Superior temporal gyrus (tissue), 1 donor: ENCODE results near the gene SPACA7.

Experiments
- DNase-seq: peaks from one replicate; pipeline ENCODE4 v3.0.0-alpha.2; 2016; ENCODE audit errors: extremely low spot score

Gene SPACA7

DNA sequence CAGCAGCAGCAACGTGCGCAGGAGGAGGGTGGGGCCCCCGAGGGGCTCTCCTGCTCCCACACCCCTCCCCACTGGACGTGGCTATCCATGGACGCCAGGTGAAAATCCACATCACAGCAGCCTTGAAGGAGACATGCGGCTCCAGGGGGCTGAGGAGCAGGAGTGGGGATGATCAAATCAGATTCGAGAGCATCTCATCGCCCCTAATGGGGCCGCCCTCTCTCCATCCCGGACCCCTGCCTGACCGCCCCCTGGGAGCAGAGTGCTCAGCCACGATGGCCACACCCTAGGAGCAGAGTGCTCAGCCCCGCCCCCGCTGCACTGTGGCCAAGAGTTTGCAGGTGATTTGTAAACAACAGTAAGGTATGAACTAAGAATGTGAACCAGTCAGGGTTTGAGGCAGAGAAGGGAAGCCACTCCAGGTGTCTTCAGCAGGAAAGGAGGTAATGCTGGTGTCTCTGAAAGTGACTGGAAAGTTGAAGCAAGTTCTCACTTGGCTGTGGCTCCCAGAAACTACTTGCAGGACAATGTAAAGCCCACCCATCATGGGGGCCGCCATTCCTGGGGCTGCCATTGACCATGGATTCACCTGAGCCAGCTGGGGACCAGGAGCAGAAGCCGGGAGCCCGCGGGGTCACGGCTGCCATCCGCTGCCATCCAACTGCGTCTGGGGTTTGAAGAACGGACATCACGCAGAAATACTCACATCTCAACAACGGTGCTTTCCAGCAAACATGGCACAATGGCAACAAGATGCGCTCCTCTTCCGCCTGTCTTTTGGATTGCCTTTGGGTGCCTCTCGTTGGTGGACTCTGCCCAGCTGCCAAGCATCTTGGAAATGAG is 71.8 kb downstream of the SPACA7 start:
- no peak for DNase-seq

DNA sequence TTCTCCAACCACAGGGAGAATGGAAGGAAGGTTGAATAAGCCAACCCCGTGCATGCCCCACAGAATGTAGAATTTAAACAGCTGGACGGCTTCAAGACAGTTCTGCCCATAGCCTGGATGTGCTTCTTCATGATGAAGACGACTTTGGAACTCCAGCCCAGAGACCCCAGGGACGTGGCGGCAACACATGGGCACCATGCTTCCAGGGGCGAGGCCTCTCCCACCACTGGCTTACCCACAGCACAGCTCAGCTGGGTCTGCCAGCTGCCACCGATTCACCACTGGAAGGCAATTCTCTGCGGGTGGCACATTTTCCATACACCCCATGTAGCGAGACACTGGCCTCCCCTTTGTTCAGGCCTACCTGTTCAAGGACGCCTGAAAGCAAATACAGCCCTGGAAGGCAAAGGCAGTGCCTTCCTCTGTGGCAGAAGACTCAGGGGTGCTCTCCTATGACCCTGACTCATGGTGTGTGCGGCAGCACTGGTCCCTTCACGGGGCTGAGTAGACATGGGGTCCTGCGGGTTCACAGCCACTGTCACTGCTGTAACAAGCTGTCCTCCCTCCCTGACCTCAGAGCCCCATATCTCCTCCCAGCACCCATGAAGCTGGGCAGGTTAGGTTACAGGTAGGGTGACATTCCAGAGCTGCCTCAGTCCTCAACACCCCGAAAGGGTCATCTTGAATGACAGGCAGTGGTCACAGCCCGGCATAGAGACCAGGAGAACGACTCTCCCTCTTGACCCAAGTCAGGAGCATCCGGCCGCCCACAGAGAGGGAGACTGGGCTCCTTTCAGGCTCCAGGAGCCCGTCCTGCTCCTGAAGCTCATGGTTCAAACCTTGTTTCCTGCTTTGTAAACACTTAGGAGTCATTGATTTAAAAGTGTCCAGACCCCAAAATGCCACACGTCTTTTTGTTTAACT is 72.7 kb downstream of the SPACA7 start:
- no peak for DNase-seq

DNA sequence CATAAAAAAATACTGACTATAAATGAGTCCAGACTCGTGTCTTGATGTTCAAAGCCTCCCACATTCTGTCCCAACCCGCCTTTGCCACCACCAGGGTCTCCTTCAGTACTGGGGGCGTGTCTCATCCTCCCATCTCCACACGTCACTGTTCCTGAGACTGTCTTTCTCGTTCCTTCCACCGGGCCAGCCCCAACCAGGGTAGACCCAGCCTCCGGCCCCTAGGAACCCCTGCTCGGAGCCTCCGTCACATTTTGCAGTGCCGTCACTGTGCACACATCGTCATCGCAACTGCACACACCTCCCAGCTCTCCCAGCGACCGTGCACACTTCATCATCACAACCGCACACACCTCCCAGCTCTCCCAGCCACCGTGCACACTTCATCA is 73.4 kb downstream of the SPACA7 start:
- DNase-seq, result no peak

DNA sequence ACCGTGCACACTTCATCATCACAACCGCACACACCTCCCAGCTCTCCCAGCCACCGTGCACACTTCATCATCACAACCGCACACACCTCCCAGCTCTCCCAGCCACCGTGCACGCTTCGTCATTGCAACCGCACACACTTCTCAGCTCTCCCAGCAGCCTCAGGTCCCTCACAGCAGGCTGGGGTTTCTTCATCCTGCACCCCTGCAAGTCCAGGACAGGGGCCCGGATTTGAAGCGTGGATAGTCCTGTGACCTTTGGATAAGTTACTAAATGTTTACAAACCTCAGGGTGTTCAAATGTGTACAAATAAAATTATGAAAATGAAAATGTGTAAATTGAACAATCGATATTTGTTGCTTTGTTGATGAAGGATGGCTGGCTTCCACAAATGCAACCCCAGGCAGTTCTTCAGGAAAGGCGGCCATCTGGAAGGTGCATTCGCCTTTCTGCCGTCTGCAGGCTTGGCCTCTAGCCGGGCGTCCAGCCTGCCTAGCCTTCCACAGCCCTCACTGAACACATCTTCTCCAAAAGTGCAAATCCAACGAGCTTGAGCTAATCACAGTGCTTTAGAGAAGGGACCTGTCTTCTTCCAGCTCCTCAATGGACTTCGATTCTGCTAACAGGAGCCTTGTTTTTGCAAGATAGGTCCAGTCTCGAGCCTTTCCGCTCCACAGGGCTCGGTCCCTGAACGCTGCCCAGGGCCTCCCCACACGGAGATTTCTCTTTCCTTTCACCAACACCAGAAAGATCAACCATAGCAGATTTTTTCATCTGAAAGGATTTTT is 74.2 kb downstream of the SPACA7 start:
- DNase-seq, result no peak

DNA sequence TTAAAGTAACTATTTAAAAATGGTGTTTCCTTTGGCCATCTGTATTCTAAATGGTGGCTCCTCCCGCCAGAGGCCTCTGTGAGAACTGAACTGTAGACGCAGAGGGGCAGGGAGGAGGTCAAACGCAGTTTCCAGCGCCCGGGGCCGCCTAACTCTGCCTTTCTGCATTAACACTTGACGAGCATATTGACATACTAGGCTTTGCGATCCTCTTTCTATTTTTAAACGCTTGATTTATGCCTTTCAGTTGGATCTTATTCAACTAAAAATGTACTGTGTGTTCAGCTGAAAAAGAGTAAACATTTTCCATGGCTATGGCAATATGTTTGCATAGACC is 74.7 kb downstream of the SPACA7 start:
- DNase-seq, result no peak

DNA sequence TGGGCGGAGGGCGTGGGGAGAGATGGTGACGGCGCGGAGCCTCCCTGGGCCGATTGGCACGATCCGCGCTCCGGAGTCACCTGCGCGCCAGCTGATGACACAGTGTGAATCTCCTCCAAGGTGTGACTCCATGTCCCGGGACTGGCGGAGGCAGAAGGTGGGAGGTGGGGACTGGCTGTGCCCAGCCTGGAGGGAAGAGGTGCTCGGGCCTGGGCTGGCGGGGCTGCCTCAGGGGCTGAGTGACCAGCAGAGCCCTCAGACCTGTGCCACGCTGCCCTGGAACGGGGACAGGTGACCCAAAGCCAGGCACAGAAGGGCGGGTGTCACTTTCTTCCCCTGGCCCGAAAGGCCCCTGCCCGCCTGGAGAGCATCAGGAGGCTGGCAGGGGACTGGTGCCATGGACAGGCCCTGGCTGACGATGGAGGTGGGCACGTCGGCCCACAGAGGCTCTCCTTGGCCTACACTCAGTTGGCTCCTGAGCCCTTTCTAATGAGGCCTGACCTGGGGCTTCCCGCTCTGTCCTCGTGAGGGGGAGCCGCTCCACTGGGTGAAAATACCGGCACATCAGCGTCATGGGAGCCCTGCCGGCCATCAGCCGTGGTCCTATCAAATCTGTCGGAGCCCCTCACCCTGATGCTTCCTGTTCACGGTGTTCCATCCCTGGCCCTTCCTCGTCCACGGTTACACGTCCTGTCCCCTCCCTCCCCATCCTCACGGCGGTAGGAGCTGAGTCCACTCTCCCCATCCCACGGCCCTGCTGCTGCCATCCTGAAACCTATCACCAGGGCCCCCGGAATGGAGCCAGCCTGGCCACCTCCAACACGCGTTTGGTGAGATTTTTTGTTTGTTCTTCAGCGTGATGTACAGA is 75.6 kb downstream of the SPACA7 start:
- DNase-seq, result no peak

DNA sequence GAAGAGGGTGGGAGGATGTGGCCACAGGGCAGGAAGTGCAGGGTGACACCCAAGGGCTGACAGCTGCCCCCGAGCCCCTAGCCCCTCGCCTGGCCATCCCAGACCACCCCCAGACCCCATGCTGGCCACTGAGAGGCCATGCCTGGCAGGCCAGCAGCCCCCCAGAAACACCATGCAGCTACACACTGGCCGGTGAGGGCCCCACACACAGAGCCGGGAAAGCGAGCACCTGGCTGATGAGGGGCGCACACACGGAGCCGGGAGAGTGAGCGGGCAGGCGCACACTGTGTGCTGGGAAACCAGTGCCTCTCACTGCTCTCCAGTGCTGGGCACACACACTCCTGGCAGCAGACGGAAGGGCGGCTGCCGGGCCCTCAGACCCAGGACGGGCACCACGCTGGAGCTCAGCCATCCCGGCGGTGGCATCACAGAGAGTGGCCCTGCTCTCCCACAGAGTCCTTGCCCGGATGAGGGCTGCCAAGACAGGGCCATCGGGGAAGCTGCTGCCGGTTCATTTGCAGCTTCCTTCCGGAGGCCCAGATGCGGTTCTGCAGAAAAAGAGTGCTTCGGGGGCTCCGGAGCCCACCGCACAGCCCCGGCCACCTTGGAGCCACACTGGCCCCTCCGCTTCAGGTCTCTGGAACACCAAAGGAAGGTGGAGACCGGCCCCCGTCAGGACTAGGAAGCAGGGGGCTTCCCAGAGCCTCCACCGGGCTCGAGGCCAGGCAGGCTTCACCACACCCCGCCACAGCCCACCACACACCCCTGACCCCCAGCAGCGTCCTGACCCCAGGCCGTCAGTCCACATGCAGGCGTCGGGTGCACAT is 76.4 kb downstream of the SPACA7 start:
- DNase-seq, result no peak

DNA sequence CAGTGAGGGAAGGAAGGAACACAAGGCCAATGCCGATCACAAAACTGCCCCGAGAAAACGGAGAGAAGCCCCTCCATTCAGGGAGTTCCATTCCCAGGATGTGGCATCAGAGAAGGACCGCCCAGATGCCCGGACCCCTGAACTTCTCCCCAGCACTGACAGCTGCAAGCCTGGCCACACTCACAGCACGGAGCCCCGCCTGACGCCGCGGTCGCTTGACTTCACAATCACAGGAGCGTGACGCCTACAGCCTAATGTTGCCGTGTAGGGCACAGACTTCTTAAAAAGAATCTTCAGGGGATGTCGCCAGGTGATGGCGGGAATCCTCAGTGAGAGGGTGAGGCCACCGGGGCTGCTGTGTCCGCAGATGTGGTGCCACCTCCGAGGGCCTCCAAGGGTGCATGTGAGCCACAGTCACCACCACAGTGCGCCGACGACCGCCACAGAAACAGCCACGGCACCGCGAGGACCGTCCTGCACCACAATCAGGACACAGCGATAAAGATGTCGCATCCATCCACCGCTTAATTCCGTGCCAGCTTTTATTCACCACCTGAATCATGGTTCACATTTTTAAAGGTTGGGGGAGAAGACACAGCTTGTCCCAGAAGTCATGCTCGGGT is 77.2 kb downstream of the SPACA7 start:
- DNase-seq, result no peak

DNA sequence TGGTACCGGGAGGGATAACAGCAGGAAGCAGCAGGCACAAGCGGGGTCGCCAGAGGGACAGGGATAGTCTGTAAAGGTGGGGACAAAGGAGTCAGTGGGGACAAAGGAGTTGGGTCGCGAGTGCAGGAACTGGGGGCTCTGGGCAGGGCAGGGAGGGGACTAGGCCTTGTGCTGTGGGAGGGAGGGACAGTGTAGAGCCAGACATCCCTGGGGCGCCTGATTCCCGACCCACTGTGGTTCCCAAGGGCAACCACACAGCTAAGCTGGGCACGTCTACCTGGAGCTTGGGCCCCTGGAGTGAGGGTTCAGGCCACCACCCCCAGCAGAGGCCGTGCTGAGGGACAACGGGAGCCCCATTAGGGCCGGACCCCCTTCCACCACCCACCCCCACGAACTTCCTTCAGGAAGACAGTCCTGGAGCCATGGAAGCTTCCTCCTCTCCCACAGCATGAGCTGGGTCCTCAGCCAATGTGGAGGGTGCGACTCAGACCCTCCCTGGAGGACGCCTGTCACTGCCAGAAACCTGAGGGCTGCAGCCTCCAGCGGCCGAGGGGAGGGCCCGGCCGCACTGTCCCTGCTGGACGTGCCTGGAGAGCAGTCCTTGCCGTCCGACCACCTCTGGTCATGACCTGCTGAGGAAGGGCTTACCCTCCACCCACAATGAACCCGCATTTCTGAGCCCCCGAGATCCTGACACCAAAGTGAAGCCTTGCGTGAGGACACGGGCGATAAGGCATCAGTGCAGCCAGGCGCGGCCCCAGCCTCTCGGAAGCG is 77.9 kb downstream of the SPACA7 start:
- no peak for DNase-seq

DNA sequence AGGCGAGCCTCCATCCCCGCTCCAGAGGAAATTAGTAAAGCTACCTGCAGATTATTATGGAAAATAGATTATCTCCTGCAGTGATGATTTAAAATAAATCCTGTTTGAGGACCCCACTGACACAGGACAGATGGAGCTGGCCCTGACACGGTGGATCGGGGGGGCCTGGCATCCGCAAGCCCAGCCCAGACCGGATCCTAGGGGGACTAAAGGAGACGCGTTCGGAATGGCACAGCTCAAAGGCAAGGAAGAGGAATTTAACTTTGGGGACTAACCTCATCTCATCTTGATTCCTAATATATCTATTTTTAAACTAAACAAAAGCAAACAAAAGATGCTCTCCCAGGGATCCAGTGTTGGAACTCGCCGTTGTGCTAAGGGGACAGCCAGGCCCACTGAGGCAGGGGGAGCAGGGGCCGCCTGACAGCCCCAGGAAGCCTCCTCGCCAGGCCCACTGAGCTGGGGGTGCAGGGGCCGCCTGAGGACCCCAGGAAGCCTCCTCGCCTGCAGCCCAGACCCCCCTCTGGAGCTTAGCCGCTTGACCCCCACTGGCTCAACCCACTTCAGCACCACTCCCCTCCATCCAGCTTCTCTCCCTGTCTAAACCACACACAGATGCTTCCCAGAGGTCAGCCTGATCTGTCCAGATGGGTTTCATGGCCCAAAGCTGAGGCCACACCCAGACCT is 78.6 kb downstream of the SPACA7 start:
- no peak for DNase-seq

DNA sequence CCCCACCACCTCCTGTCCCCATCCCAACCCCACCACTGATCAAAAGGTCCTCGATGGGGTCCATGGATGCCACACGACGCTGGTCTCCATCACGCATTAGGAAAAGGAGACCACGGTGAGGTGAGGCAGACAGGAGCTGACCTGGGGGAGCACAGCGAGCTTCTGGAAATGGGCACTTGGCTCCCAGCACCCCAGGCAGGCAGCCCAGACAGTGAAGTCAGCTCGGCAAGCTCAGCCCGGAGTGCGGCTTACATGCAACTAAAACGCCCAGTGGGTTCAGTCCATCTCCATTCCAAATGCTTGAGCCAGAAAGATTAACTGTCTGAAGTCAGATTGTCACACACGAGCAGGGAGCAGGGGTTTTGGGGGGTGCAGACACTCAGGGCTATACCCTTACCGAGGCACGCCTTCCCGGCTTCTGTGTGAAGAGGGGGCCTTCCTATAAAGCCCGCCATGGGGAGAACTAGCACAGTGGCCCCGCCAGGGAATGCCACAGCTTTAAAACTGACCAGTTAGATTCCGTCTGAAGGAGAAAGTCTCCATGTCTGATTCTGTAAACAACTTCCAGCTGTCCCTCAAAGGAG is 79.4 kb downstream of the SPACA7 start:
- DNase-seq, result no peak

DNA sequence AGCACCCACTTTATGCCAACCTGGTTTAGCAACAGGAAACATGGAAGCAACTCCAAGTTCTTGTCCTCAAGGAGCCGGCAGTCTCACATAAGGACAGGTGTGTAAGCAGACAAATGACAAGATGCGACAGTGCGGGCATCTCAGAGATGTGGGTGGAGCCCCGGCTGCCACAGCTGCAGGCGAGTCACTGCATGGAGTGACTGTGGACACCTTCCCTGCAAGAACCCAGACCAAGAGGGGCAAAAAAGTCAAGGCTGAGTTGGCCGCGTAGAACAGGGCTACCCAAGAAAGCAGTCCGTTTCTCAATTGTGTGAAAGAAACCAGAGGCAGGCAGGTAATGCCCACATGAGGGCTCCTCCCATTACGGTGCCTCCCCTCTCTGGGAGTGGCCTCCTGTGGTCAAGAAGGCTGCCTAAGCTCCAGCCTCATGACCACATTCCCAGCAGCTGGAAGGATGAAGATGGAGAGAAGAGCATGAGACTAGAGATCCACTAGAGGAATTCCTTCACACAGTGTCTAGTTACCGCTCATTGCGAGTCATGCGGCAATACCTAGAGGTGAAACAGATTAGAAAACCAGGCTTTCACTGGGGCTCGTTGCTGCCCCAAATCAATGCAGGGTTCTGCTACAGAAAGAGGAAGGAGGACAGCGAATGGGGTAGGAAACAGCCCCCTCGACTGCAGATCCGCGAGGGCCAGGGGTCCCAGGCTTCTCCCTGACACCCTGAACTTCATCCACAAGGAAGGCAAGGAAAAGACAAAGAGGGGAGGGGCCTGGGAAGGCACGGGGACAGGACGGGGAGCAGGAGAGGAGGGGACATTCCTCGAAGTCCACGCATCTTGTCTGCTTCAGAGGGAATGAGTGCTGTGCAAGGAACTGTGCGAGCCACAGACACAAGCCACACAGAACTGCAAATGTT is 80.2 kb downstream of the SPACA7 start:
- no peak for DNase-seq

DNA sequence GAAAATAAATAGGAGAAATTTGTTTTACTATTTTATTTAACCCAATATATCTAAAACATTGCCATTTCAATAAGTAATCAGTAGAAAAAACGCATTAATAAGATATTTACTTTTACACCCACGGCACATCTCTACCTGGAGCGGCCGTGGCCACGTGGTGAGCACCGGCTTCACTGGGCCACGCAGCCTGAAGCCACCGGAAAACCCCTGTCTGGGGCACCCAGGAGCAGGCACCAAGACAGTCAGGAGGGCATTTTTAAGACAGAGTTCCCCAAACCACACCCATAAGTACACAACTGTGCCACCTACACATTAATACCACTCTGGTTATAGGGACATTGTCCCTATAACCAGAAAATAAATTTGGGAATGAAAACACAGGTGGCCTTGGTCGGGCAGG is 80.9 kb downstream of the SPACA7 start:
- no peak for DNase-seq

DNA sequence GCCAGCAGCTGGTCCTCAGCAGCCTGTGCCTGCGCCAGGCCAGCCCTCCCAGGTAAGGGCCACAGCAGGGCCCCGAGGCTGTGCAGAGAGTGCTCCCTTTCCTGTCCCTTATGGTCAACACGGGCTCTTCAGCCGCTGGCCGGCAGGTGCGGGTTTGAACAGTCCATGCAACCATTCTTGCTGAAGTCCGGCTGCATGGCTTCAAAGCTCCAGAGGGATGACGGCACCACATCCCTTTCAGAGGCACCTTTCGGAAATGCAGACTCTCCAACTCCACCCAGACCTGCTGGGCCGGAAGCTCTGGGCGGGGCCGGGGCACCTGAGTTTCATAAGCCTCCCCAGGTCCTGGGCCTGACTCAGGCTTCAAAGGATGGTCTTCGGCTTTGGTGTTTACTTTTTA is 81.3 kb downstream of the SPACA7 start:
- no peak for DNase-seq

DNA sequence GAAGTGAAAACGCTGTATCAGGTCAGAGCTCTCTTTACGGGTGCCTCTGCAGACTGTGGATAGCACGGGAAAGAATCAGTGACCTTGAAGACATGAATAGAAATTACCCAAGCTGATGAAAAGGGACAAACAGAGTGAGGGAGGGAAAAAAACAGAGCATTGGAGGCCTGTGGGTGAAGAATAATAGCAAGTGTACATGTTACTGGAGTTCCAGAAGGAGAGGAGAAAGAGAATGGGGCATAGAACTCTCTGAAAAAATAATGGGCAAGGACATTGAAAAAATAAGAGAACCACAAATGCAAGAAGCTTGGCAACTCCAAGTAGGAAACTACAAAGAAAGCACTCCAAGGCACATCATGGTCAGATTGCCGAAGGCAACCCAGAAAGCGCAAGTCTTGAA is 86.3 kb downstream of the SPACA7 start:
- DNase-seq, result no peak

DNA sequence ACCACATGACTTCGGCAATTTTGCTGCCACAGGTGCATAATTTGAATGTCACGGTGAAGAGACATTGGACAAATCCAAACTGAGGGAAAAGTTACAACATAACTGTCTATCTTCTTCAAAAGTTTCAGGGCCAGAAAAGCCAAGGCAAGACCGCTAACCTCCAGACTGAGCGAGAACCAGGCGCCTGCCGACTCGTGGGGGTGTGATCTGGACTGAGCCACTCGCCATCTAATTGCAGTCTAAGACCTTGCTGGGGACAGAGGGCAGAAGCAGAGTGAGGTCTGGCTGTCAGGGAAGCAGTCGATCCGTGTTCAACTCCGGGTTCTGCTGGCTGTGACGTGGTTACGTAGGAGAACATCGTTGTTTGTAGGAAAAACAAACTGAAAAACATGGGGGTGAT is 88.6 kb downstream of the SPACA7 start:
- DNase-seq, result no peak
